NCI-H1694 treated with DMSO at 0.1 percent for 48 hours (cell line): ENCODE data around the gene NOP16.
A peak's percentile ranks its signal among the peaks of the same experiment; 100 is the strongest.
"Not testable (repeated sequence)": the region's sequence is repeated elsewhere in the genome, so short reads cannot be mapped to it uniquely, and the experiment has no call there.

Source experiments
- DNase-seq: peaks from one replicate; lab custom pipeline; 2025; lab: John Stamatoyannopoulos, UW

NOP16 gene

DNA sequence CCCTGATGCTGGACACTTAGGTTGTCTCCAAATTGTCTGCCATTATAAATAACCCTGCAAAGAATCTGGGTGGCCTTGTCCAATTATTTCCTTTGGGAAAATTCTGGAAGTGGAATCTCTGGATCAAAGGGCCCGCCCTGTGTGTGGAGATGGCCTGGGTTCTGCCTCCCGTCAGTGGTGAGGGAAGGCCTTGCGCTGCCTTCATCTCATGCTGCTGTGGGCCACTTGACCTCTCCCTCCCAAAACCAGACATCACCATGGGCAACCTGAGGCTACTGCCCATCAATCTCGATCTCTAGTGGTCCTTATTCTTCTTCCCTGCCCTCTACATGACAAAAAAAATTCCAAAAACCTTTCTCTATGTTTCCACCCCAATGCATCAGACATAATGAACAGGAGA, 21.4 kb upstream of the NOP16 start:
- no peak for DNase-seq

DNA sequence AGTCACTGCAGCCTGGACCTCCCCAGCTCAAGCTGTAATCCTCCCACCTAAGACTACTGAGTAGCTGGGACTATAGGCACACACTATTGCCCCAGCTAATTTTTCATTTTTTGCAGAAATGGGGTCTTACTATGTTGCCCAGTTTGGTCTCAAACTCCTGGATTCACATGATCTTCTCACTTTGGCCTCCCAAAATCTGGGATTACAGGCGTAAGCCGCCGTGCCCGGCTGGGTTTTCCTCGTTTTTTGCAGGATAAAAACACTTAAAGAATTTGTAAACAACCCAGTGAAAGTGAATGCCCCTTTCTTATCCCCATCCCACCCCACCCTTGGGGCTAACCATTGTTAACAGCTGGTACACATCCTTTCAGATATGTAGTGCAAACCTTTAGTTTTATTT, 20.2 kb upstream of the NOP16 start:
- no peak for DNase-seq

DNA sequence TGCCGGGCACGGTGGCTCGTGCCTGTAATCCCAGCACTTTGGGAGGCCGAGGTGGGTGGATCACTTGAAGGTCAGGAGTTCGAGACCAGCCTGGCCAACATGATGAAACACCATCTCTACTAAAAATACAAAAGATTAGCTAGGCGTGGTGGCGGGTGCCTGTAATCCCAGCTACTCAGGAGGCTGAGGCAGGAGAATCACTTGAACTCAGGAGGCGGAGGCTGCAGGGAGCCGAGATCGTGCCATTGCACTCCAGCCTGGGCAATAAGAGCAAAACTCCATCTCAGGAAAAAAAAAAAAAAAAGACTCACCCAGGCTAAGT, 19.8 kb upstream of the NOP16 start:
- DNase-seq = not testable (repeated sequence)

- DNase-seq = no peak
Measured at GRCh38 chr5:176407456-176408251, 19.3 kb upstream of the NOP16 start.

- DNase-seq = no peak
Measured at GRCh38 chr5:176406436-176407052, 18.1 kb upstream of the NOP16 start.

- DNase-seq = no peak
Measured at GRCh38 chr5:176405656-176406435, 17.4 kb upstream of the NOP16 start.

DNA sequence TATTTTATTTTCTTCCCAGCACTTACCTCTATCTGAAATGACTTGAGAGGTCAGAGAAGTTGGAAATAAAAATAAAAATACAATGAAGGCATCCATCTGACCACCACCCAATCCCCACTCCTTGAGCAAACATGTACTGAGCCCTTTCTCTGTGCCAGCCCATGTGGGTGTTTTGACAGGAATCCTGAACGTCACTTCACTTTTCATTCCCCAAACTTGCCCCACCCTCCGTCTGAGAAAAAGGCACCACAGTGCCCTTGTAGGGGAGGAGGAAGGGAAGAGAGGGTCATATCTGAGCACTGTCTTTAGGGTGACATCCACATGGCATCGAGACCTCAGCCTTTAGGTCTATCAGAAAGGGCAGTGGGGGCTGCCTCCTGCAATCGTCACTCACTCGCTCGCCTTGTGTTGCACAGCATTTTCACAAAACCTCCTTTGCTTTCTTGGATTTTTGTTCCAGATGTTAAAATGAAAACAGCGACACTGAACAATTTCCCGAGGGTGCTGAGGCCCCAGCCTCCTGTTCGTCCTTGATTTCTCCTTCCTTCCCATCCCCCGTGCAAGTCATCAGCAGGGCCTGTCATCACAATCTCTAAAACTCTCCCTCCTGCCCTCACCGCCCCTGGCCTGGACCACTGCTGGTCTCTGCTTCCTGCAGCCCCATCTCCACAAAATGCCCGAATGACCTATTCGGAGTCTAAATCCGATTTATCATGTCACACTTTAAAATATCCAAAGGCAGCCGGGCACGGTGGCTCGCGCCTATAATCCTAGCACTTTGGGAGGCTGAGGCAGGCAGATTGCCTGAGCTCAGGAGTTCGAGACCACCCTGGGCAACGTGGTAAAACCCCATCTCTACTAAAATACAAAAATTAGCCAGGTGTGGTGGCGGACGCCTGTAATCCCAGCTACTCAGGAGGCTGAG, 13.1 kb upstream of the NOP16 start:
- no peak for DNase-seq

GRCh38 chr5:176400382-176401156, 12.2 kb upstream of the NOP16 start:
- no peak for DNase-seq

DNA sequence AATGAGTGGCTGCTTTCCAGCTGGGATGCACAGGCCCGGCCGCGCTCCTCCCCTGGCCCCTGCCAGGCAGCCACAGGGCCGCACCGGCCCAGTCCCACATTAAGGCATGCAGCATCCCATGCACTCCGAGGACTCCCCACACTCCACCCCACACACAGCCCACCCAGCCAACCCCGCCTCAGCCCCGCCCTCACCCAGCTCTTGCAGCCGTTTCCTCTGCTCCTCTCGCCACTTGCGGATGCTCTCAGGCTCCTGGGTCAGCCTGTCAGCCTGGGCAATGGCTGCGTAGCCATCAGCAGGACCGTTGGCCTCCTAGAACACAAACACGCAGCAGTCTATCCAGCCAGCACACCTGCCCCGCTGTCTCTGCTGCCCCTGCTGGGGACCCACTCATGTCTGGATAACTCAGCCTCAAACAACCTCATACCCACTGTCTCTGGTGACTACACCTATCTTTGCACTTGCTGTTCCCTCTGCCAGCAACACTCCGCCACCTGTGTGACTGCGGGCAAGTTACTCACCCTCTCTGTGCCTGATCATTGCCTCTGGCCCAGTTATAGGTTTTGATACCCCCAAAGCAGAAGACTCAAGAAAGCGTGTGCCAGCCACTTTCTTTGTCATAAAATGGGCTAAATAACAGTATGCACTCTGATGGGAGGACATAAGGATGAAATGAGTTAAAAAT, 9.5 kb upstream of the NOP16 start:
- no peak for DNase-seq

DNA sequence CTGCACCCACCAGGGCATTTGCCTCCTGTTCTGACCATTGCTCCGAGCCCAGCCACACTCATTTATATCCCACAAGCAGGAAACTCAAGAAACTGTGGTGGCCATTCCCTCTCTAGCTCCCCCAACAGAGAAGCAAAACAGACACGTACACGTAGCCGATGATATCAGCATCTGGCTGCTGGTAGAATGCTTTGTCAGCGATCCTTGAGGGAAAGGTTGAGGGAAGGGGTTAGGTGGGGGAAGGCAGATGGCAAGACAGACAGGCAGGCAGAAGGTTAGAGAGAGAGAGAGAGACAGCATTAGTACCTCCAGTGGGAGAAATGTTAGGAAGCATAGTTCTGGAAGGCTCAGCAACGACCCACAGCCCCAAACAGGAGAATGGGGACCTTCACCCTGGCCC, 7.9 kb upstream of the NOP16 start:
- peak; percentile 10 for DNase-seq

- DNase-seq = no peak
Measured at GRCh38 chr5:176394881-176395675, 6.7 kb upstream of the NOP16 start.

GRCh38 chr5:176394096-176394495, 5.7 kb upstream of the NOP16 start:
- DNase-seq = no peak

DNA sequence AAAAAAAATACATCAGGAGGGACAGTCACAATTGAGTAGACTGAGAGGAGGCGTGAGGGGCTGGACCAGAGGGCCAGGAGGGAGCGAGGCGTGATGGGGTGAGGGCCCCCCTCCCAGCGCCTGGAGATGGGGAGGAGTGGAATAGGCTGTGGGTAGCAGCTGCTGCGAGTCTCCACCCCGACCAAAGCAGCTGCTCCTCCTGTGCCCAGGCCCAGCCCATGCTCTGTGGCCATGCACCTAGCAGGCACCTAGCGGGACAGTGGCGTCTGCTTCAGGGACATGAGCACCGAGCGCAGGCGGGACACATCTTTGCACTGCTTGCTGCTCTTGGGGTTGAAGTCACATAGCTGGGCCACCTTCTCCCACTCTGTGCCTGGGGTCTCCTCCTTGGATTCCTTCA, 4.1 kb upstream of the NOP16 start:
- no peak for DNase-seq

DNA sequence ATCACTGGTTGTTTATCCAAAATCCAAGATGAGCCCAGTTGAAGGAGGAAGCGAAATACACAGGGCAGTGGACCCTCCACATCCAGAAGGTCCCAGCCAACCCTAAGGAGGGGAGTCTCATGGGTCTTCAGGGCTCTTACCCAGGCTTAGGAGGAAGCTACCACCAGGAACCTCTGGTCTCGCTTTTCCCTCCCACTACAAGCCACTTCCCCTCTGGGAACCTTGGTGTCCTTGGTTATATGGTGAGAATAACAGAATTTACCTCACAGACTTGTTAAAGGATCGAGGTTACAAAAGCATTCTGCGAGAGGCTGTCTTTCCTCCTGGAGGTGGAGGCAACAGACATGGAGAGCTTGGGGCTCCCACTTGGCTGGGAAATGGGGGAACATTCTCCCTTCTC, 3.6 kb upstream of the NOP16 start:
- no peak for DNase-seq

GRCh38 chr5:176391479-176391878, 3.1 kb upstream of the NOP16 start:
- no peak for DNase-seq

DNA sequence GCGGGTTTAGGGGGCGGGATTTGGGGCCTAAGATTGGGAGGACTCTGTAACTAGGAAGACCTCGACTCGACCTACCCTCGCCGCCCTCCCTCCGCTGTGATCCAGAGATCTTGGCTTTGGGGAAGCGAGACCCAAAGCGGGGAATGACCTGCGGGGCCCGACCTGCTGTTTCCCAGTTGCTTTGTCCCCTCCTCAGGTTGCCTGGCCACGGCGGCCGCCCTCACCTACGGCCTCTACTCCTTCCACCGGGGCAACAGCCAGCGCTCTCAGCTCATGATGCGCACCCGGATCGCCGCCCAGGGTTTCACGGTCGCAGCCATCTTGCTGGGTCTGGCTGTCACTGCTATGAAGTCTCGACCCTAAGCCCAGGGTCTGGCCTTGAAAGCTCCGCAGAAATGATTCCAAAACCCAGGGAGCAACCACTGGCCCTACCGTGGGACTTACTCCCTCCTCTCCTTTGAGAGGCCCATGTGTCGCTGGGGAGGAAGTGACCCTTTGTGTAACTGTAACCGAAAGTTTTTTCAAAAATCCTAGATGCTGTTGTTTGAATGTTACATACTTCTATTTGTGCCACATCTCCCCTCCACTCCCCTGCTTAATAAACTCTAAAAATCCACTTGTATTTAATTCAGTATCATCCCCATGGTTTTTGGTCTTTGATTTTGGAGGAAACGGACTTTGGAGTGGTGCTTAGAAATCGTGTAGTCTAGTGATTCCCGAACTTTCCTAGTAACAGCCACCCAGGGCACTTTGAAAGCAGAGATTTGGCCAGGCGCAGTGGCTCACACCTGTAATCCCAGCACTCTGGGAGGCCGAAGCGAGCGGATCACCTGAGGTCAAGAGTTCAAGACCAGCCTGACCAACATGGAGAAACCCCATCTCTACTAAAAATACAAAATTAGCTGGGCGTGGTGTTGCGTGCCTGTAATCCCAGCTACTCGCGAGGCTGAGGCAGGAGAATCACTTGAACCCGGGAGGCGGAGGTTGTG, 1.0 kb upstream of the NOP16 start:
- peak; percentile 53 for DNase-seq

- no peak for DNase-seq
Measured at GRCh38 chr5:176388003-176388443, 375 bp downstream of the NOP16 start.

- no peak for DNase-seq
Measured at GRCh38 chr5:176387384-176387925, 943 bp downstream of the NOP16 start.
